ENCODE data around the gene DOCK9. TPM values are rescaled to one million over a fixed set of nuclear protein-coding genes. Genes with fewer than 3 reads are reported as not detected.
A peak's percentile ranks its signal among the peaks of the same experiment; 100 is the strongest.

DOCK9 gene
- total RNA-seq, 1 experiment from 2014 or later: 60.5 TPM

GRCh38 chr13:98975822-98976261 is 2.0 kb downstream of the DOCK9 start:
- peak overlapping the region; percentile 51; the same call in 1 of the 2 replicates for H3K4me3 ChIP-seq
- H3K27me3 ChIP-seq: no peaks in the 10 kb centered on the region
- H3K27ac ChIP-seq: no peak overlapping the region
- H3K36me3 ChIP-seq: no peaks in the 10 kb centered on the region
- peaks cover 29% of the 10 kb centered on the region for H3K4me1 ChIP-seq
- H3K9me3 ChIP-seq (replicated peaks): no peaks in the 10 kb centered on the region
- no peak for DNase-seq

DNA sequence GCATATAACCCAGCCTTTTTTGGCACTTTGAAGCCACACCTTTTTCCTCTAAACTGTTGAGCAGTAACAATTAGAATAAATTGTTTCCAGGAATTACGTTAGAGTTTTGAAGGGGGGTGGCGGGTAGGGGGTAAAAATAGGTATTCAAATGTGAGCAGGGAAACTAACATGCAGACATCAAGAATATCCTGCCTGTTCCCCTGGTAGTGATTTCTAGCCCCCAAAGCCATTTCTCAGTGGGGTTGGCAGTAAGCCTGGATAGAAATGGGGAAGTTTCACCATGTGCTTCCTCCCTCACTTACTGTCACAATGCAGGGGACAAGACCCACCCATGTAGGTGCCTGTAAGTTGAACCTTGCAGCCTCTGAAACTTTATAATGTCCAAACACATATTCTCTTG is 3.8 kb downstream of the DOCK9 start:
- H3K36me3 ChIP-seq: no peaks in the 10 kb centered on the region
- H3K4me1 ChIP-seq: peaks cover 29% of the 10 kb centered on the region
- no peak overlapping the region for H3K27ac ChIP-seq
- no peaks in the 10 kb centered on the region for H3K27me3 ChIP-seq
- H3K9me3 ChIP-seq (replicated peaks): no peaks in the 10 kb centered on the region
- DNase-seq: no peak
- H3K4me3 ChIP-seq: no peak overlapping the region

DNA sequence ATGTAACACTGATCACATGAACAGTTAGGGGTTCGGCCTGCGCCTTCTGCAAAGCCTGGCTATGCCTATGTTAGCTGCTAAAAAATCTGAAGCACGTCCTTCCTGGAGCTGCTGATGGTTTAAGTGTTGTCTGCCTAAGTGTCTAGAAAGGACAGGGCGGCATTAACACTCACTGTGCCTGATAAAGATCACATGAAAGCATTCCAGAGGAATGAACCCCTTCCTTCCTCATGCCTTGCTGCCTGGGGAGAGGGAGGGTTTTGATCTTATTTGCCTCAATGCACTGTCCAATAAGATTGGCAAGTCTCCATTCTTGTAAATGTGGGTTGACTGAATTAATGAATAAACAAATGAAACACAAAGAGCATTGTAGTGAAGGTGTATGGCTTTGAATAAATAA is 5.2 kb downstream of the DOCK9 start:
- peaks cover 19% of the 10 kb centered on the region; the same call in 1 of the 2 replicates for H3K4me1 ChIP-seq
- H3K27ac ChIP-seq: no peak overlapping the region
- H3K27me3 ChIP-seq: no peaks in the 10 kb centered on the region
- no peaks in the 10 kb centered on the region for H3K9me3 ChIP-seq (replicated peaks)
- H3K36me3 ChIP-seq: no peaks in the 10 kb centered on the region
- no peak for DNase-seq
- no peak overlapping the region for H3K4me3 ChIP-seq

DNA sequence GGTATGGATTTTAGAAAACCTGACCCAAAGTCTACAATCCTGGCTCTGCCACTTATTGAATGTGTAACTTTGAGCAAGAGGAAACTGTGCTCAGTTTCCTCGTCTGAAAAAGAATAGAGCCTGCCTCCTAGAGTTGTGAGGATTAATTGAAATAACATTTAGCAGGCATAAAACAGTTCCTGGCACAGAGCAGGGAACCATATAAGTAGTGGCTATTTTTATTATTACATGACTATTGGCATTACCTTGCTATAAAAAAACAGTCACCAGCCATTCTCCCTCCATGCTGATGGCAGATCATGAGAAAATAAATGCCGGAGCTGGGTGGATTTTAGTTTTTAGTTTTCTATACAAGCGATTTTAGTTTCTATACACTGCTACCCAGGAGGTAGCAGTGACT is 5.8 kb downstream of the DOCK9 start:
- DNase-seq: no peak
- Histone ChIP-seq H3K4me1 (peaks cover 19% of the 10 kb centered on the region; the same call in 1 of the 2 replicates), H3K9me3 (replicated peaks) (no peaks in the 10 kb centered on the region), H3K27ac (no peak overlapping the region), H3K4me3 (no peak overlapping the region), H3K36me3 (no peaks in the 10 kb centered on the region), H3K27me3 (no peaks in the 10 kb centered on the region)

- no peak overlapping the region for H3K27ac ChIP-seq
- no peaks in the 10 kb centered on the region for H3K9me3 ChIP-seq (replicated peaks)
- H3K4me1 ChIP-seq: peaks cover 9% of the 10 kb centered on the region; the same call in 1 of the 2 replicates
- no peaks in the 10 kb centered on the region for H3K36me3 ChIP-seq
- no peaks in the 10 kb centered on the region for H3K27me3 ChIP-seq
- DNase-seq: no peak
- no peak overlapping the region for H3K4me3 ChIP-seq
Observed at GRCh38 chr13:98970330-98970729, 7.5 kb downstream of the DOCK9 start.

GRCh38 chr13:98967491-98967890 is 10.4 kb downstream of the DOCK9 start:
- DNase-seq: no peak
- no peaks in the 10 kb centered on the region for H3K27me3 ChIP-seq
- no peak overlapping the region for H3K4me3 ChIP-seq
- H3K27ac ChIP-seq: no peak overlapping the region
- H3K36me3 ChIP-seq: no peaks in the 10 kb centered on the region
- H3K9me3 ChIP-seq (replicated peaks): no peaks in the 10 kb centered on the region
- peaks cover 1% of the 10 kb centered on the region; the same call in 1 of the 2 replicates for H3K4me1 ChIP-seq

GRCh38 chr13:98966019-98966418 is 11.8 kb downstream of the DOCK9 start:
- no peak for DNase-seq
- Histone ChIP-seq H3K36me3 (no peaks in the 10 kb centered on the region), H3K4me3 (no peak overlapping the region), H3K27ac (no peak overlapping the region), H3K27me3 (no peaks in the 10 kb centered on the region), H3K9me3 (replicated peaks) (no peaks in the 10 kb centered on the region), H3K4me1 (peaks cover 8% of the 10 kb centered on the region)

- H3K27me3 ChIP-seq: no peaks in the 10 kb centered on the region
- H3K27ac ChIP-seq: no peak overlapping the region
- no peaks in the 10 kb centered on the region for H3K36me3 ChIP-seq
- H3K4me3 ChIP-seq: no peak overlapping the region
- no peaks in the 10 kb centered on the region for H3K9me3 ChIP-seq (replicated peaks)
- peaks cover 15% of the 10 kb centered on the region for H3K4me1 ChIP-seq
- no peak for DNase-seq
Observed at GRCh38 chr13:98965325-98965724, 12.5 kb downstream of the DOCK9 start.

- H3K27me3 ChIP-seq: no peaks in the 10 kb centered on the region
- no peaks in the 10 kb centered on the region for H3K36me3 ChIP-seq
- peaks cover 25% of the 10 kb centered on the region for H3K4me1 ChIP-seq
- H3K27ac ChIP-seq: no peak overlapping the region
- no peak overlapping the region for H3K4me3 ChIP-seq
- no peaks in the 10 kb centered on the region for H3K9me3 ChIP-seq (replicated peaks)
- no peak for DNase-seq
Observed at GRCh38 chr13:98963917-98964316, 13.9 kb downstream of the DOCK9 start.

- no peak overlapping the region for H3K4me3 ChIP-seq
- H3K27ac ChIP-seq: no peak overlapping the region
- DNase-seq: no peak
- peaks cover 34% of the 10 kb centered on the region for H3K4me1 ChIP-seq
- no peaks in the 10 kb centered on the region for H3K36me3 ChIP-seq
- no peaks in the 10 kb centered on the region for H3K27me3 ChIP-seq
- H3K9me3 ChIP-seq (replicated peaks): no peaks in the 10 kb centered on the region
Observed at GRCh38 chr13:98962901-98963590, 14.8 kb downstream of the DOCK9 start.

- Histone ChIP-seq H3K9me3 (replicated peaks) (no peaks in the 10 kb centered on the region), H3K27me3 (no peaks in the 10 kb centered on the region), H3K27ac (peak overlapping the region; percentile 87; the same call in 1 of the 2 replicates), H3K4me3 (no peak overlapping the region), H3K36me3 (no peaks in the 10 kb centered on the region), H3K4me1 (peaks cover 43% of the 10 kb centered on the region)
- no peak for DNase-seq
Observed at GRCh38 chr13:98961503-98962105, 16.3 kb downstream of the DOCK9 start.

DNA sequence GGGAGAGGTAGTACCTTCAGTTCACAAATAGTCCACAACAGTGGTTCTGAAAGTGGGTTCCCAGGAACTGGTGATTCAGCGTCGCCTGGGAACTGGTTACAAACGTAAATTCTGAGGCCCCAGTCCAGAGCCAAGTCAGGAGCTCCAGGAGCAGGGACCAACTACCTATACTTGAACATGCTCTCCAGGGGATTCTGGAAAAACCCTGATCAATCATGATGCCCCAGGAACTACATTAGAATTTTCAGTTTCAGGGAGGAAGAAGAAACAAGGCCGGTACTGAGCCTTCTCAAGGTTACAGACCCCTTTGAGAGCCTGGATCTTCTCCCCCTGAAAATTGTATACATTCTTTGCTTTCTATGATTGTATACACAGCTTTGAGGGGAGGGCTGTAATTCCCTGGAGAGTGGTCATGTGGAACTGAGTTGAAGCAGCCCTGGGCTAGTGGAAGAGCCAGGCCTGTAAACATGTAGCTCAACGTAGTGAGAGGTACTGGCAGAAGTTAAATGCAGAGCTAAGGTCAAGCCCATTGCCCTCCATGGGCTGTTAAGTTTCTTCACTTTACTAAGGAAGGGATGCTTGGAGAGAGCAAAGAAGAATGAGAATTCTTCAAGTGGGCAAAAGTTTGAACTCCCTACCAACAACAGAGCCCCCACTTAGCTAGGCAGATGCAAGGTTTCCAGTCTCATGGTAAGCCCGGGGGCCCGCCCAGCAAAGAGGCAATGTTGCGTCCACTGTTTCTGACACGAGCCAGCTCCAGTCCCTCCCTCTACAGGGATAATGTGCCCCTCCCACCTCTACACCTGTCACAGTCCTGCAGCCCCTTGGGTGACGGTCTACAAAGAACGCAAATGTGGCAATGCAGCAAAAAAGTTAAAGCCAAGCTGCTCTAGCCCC is 17.0 kb downstream of the DOCK9 start:
- peak; percentile 63 to 76 for DNase-seq

GRCh38 chr13:98959786-98960605 is 17.9 kb downstream of the DOCK9 start:
- Histone ChIP-seq H3K27ac (peak overlapping the region; percentile 87), H3K27me3 (no peaks in the 10 kb centered on the region), H3K36me3 (no peaks in the 10 kb centered on the region), H3K4me3 (peak overlapping the region; percentile 33), H3K9me3 (replicated peaks) (no peaks in the 10 kb centered on the region), H3K4me1 (peaks cover 43% of the 10 kb centered on the region)
- peak; percentile 89 to 93 for DNase-seq

More for the DNA sequence above, 17.0 kb downstream of the DOCK9 start:
- Histone ChIP-seq H3K9me3 (replicated peaks) (no peaks in the 10 kb centered on the region), H3K27ac (peak overlapping the region; percentile 87), H3K27me3 (no peaks in the 10 kb centered on the region), H3K4me1 (peaks cover 43% of the 10 kb centered on the region), H3K4me3 (no peak overlapping the region), H3K36me3 (no peaks in the 10 kb centered on the region)

- H3K27ac ChIP-seq: peak overlapping the region; percentile 87
- H3K4me3 ChIP-seq: peak overlapping the region; percentile 33
- peaks cover 43% of the 10 kb centered on the region for H3K4me1 ChIP-seq
- DNase-seq: peak; percentile 56 to 72
- no peaks in the 10 kb centered on the region for H3K36me3 ChIP-seq
- H3K9me3 ChIP-seq (replicated peaks): no peaks in the 10 kb centered on the region
- H3K27me3 ChIP-seq: no peaks in the 10 kb centered on the region
Observed at GRCh38 chr13:98959291-98959690, 18.6 kb downstream of the DOCK9 start.

Data from SJCRH30 (cell line).